Measurements from ENCODE around the gene OPHN1.
"Not testable (repeated sequence)": the region's sequence is repeated elsewhere in the genome, so short reads cannot be mapped to it uniquely, and the experiment has no call there.

OPHN1 gene

GRCh38 chrX:68420559-68420958 is 12.7 kb downstream of the OPHN1 start:
- DNase-seq = no peak

- no peak for DNase-seq
Observed at GRCh38 chrX:68419975-68420374, 13.3 kb downstream of the OPHN1 start.

- DNase-seq = no peak
Observed at GRCh38 chrX:68417651-68418050, 15.6 kb downstream of the OPHN1 start.

GRCh38 chrX:68416592-68416991 is 16.7 kb downstream of the OPHN1 start:
- DNase-seq = no peak

- no peak for DNase-seq
Observed at GRCh38 chrX:68415316-68415715, 18.0 kb downstream of the OPHN1 start.

GRCh38 chrX:68413254-68413653 is 20.0 kb downstream of the OPHN1 start:
- DNase-seq = no peak

GRCh38 chrX:68411729-68412128 is 21.6 kb downstream of the OPHN1 start:
- no peak for DNase-seq

- no peak for DNase-seq
Observed at GRCh38 chrX:68409194-68409593, 24.1 kb downstream of the OPHN1 start.

GRCh38 chrX:68403522-68403921 is 29.8 kb downstream of the OPHN1 start:
- DNase-seq = no peak

- no peak for DNase-seq
Observed at GRCh38 chrX:68403038-68403437, 30.3 kb downstream of the OPHN1 start.

- no peak for DNase-seq
Observed at GRCh38 chrX:68402094-68402493, 31.2 kb downstream of the OPHN1 start.

GRCh38 chrX:68398291-68398690 is 35.0 kb downstream of the OPHN1 start:
- no peak for DNase-seq

GRCh38 chrX:68396953-68397352 is 36.3 kb downstream of the OPHN1 start:
- no peak for DNase-seq

GRCh38 chrX:68389419-68389960 is 43.8 kb downstream of the OPHN1 start:
- not testable (repeated sequence) for DNase-seq

GRCh38 chrX:68387776-68388175 is 45.5 kb downstream of the OPHN1 start:
- DNase-seq = no peak

- DNase-seq = no peak
Observed at GRCh38 chrX:68383540-68383939, 49.8 kb downstream of the OPHN1 start.

- not testable (repeated sequence) for DNase-seq
Observed at GRCh38 chrX:68377579-68377978, 55.7 kb downstream of the OPHN1 start.

GRCh38 chrX:68376373-68376772 is 56.9 kb downstream of the OPHN1 start:
- no peak for DNase-seq

GRCh38 chrX:68375803-68376202 is 57.5 kb downstream of the OPHN1 start:
- no peak for DNase-seq

- DNase-seq = no peak
Observed at GRCh38 chrX:68372665-68373064, 60.6 kb downstream of the OPHN1 start.

GRCh38 chrX:68369559-68369958 is 63.7 kb downstream of the OPHN1 start:
- no peak for DNase-seq

- DNase-seq = no peak
Observed at GRCh38 chrX:68365341-68365740, 68.0 kb downstream of the OPHN1 start.

GRCh38 chrX:68363984-68364383 is 69.3 kb downstream of the OPHN1 start:
- no peak for DNase-seq

GRCh38 chrX:68358679-68359078 is 74.6 kb downstream of the OPHN1 start:
- DNase-seq = no peak

- no peak for DNase-seq
Observed at GRCh38 chrX:68355629-68355920, 77.7 kb downstream of the OPHN1 start.
